Right cardiac atrium (tissue), 5 donors: Measurements from ENCODE around the gene GDF15. TPM values are rescaled to one million over a fixed set of nuclear protein-coding genes. Genes with fewer than 3 reads are reported as not detected.
"Not testable (repeated sequence)": the region's sequence is repeated elsewhere in the genome, so short reads cannot be mapped to it uniquely, and the experiment has no call there.

Experiments
- ATAC-seq, 2 donors: fragments of 200-7000 bp; cut with Tn5 transposase; one replicate each; pipeline versions ENCODE4 v1.8.0 to v1.9.1; 2020; ENCODE audit warnings: moderate library complexity in 2 of 2, mild to moderate bottlenecking in 1 of 2
- DNase-seq, 3 donors: peaks; one replicate each; pipeline ENCODE4 v3.0.0-alpha.2; 2020
- H3K27ac ChIP-seq: one replicate; pipeline ENCODE4 v1.5.1; 2013; ENCODE audit warnings: mild to moderate bottlenecking, low read length, control low read depth, moderate library complexity
- H3K27me3 ChIP-seq: one replicate; pipeline ENCODE4 v1.6.1; 2013; ENCODE audit not compliant: control insufficient read depth, insufficient read depth
- H3K4me1 ChIP-seq: one replicate; pipeline ENCODE4 v1.6.1; 2013; ENCODE audit warnings: low read length; ENCODE audit not compliant: control insufficient read depth, insufficient read depth
- H3K4me3 ChIP-seq: one replicate; pipeline ENCODE4 v1.5.1; 2013; ENCODE audit warnings: low read length, control low read depth
- H3K9me3 ChIP-seq: one replicate; pipeline ENCODE4 v1.6.1; 2013; ENCODE audit warnings: low read length; ENCODE audit not compliant: control insufficient read depth
- WGBS: extraction: QIAGEN DNeasy Blood & Tissue Kit; methylation state at CpG from one replicate; pipeline ENCODE4 v1.1.7; 2013; 5-methylcytosine and 5-hydroxymethylcytosine counted together
- intact Hi-C, 4 donors: fragments of 100-400 bp; cut with DNase I; formaldehyde crosslinking; loops; one replicate each; pipeline versions ENCODE4 v1.11.0 to v1.14.0; 2022 to 2023
- polyA plus RNA-seq: library from polyadenylated mRNA; stranded (reverse); fragments of 200-250 nt; gene quantifications from one replicate; pipeline ENCODE4 v1.2.3, GENCODE V29; 2013
- total RNA-seq, 4 donors: library from RNA; stranded (reverse); fragmentation: NEBNext Ultra II Directional; extraction: Animal tissue kit (Norgen Biotek cat#: 25700); gene quantifications; one replicate each; pipeline ENCODE4 v1.2.1, GENCODE V29; 2021
- donor health status: healthy with polysubstance abuse.
- donor health status: DM: no; HTN: yes; CAD: no.
- donor health status: DM: no; HTN: no; CAD: no.
- donor health status: DM: no; HTN: yes; CAD: no; lungs with severe emphysema.
- donor health status: DM: yes; HTN: yes; CAD: no.

GDF15 gene
- total and polyA plus RNA-seq, 5 donors, result 0.25 to 0.60 (median 0.52) TPM; not detected in 1

GRCh38 chr19:18393836-18394235 is 7.9 kb downstream of the GDF15 start:
- intact Hi-C loops, result loop anchor here in 1 of 4 donors (10.0 kb wide), 1 partner anchor 119 kb away; the partner anchor contains the start of gene IQCN
- ATAC-seq, result peak; percentile 19 to 30
- DNase-seq, result peak in 2 of 3 donors; percentile 80 to 82
- H3K4me3 ChIP-seq, result no peak overlapping the region
- H3K4me1 ChIP-seq, result no peaks in the 10 kb centered on the region
- no peaks in the 10 kb centered on the region for H3K9me3 ChIP-seq
- H3K27ac ChIP-seq, result no peak overlapping the region
- no peaks in the 10 kb centered on the region for H3K27me3 ChIP-seq
- 50% methylated on average over 7 of the region's 7 CpGs for WGBS

GRCh38 chr19:18396471-18397241 is 10.7 kb downstream of the GDF15 start:
- DNase-seq (no peak), ATAC-seq (no peak)
- no peaks in the 10 kb centered on the region for H3K4me1 ChIP-seq
- no peaks in the 10 kb centered on the region for H3K9me3 ChIP-seq
- intact Hi-C loops, result loop anchor here in 2 of 4 donors (5.0 to 10.0 kb wide), 2 partner anchors 44 to 122 kb away; partner anchors contain the start of gene IQCN (in 1 of the 2)
- 64% methylated on average over 37 of the region's 37 CpGs for WGBS
- H3K27me3 ChIP-seq, result no peaks in the 10 kb centered on the region
- no peak overlapping the region for H3K27ac ChIP-seq
- H3K4me3 ChIP-seq, result no peak overlapping the region

- DNase-seq, result peak; percentile 56 to 82 (median 79)
- Histone ChIP-seq H3K9me3 (no peaks in the 10 kb centered on the region), H3K4me3 (no peak within 1 kb of the TSS), H3K4me1 (no peaks in the 10 kb centered on the region), H3K27me3 (no peaks in the 10 kb centered on the region), H3K27ac (no peak within 1 kb of the TSS)
- peak; percentile 69 to 73 for ATAC-seq
- WGBS, result 17% methylated on average over 33 of the region's 33 CpGs
- intact Hi-C loops, result loop anchor here in 2 of 4 donors (5.0 to 10.0 kb wide), 2 partner anchors 45 to 123 kb away; partner anchors contain the start of gene IQCN (in 1 of the 2)
Measured at GRCh38 chr19:18397242-18398202, 11.6 kb downstream of the GDF15 start, which contains the start of gene LRRC25. LRRC25 (minus strand) TSS chr19:18397622; CDS start chr19:18396963, 659 bp downstream.

- intact Hi-C loops, result loop anchor here in 2 of 4 donors (5.0 to 10.0 kb wide), 2 partner anchors 47 to 124 kb away; partner anchors contain the start of gene IQCN (in 1 of the 2)
- no peaks in the 10 kb centered on the region for H3K27me3 ChIP-seq
- DNase-seq (peak in 2 of 3 donors; percentile 62 to 75), ATAC-seq (no peak)
- H3K4me1 ChIP-seq, result no peaks in the 10 kb centered on the region
- no peak overlapping the region for H3K27ac ChIP-seq
- no peak overlapping the region for H3K4me3 ChIP-seq
- WGBS, result 51% methylated on average over 6 of the region's 6 CpGs
- H3K9me3 ChIP-seq, result no peaks in the 10 kb centered on the region
Measured at GRCh38 chr19:18399008-18399407, 13.1 kb downstream of the GDF15 start.

GRCh38 chr19:18401580-18402112 is 15.7 kb downstream of the GDF15 start:
- WGBS, result 46% methylated on average over 7 of the region's 7 CpGs
- Histone ChIP-seq H3K27me3 (no peaks in the 10 kb centered on the region), H3K4me1 (no peaks in the 10 kb centered on the region), H3K27ac (no peak overlapping the region), H3K9me3 (no peaks in the 10 kb centered on the region), H3K4me3 (no peak overlapping the region)
- peak in 2 of 3 donors; percentile 83 to 84 for DNase-seq
- intact Hi-C loops, result loop anchor here in 2 of 4 donors (10.0 kb wide), 3 partner anchors 57 to 187 kb away; partner anchors contain the start of gene PGPEP1 (in 1 of the 2)
- peak; percentile 69 to 81 for ATAC-seq

- not testable (repeated sequence) for H3K4me3 ChIP-seq, H3K4me1 ChIP-seq, DNase-seq, ATAC-seq, H3K27ac ChIP-seq, H3K9me3 ChIP-seq, H3K27me3 ChIP-seq
- 64% methylated on average over 18 of the region's 18 CpGs for WGBS
- intact Hi-C loops, result loop anchor here in 2 of 4 donors (10.0 kb wide), 3 partner anchors 58 to 188 kb away; partner anchors contain the start of gene PGPEP1 (in 1 of the 2)
Measured at GRCh38 chr19:18402455-18403248, 16.7 kb downstream of the GDF15 start.

GRCh38 chr19:18405754-18406153 is 19.8 kb downstream of the GDF15 start:
- 90% methylated on average over 11 of the region's 11 CpGs for WGBS
- intact Hi-C loops, result loop anchor here in 2 of 4 donors (10.0 kb wide), 3 partner anchors 61 to 191 kb away; partner anchors contain the start of gene PGPEP1 (in 1 of the 2)

GRCh38 chr19:18406749-18407148 is 20.8 kb downstream of the GDF15 start:
- ATAC-seq (no peak), DNase-seq (no peak)
- Histone ChIP-seq H3K27me3 (no peaks in the 10 kb centered on the region), H3K27ac (no peak overlapping the region), H3K4me1 (no peaks in the 10 kb centered on the region), H3K9me3 (no peaks in the 10 kb centered on the region), H3K4me3 (no peak overlapping the region)
- intact Hi-C loops, result loop anchor here in 2 of 4 donors (10.0 kb wide), 3 partner anchors 62 to 192 kb away; partner anchors contain the start of gene PGPEP1 (in 1 of the 2)
- 94% methylated on average over 9 of the region's 9 CpGs for WGBS

More at GRCh38 chr19:18405754-18406153, 19.8 kb downstream of the GDF15 start:
- not testable (repeated sequence) for H3K27me3 ChIP-seq, H3K9me3 ChIP-seq, H3K4me1 ChIP-seq, DNase-seq, ATAC-seq, H3K4me3 ChIP-seq, H3K27ac ChIP-seq

- intact Hi-C loops, result loop anchor here in 2 of 4 donors (10.0 kb wide), 3 partner anchors 63 to 193 kb away; partner anchors contain the start of gene PGPEP1 (in 1 of the 2)
- DNase-seq, result peak in 2 of 3 donors; percentile 68 to 69
- no peaks in the 10 kb centered on the region for H3K4me1 ChIP-seq
- no peak overlapping the region for H3K4me3 ChIP-seq
- no peak for ATAC-seq
- H3K9me3 ChIP-seq, result no peaks in the 10 kb centered on the region
- WGBS, result 51% methylated on average over 10 of the region's 10 CpGs
- no peaks in the 10 kb centered on the region for H3K27me3 ChIP-seq
- H3K27ac ChIP-seq, result no peak overlapping the region
Measured at GRCh38 chr19:18408053-18408476, 22.1 kb downstream of the GDF15 start.
